Left lung (tissue), 10 donors: ENCODE measurements around the gene LMBR1. TPM values are rescaled to one million over a fixed set of nuclear protein-coding genes. Genes with fewer than 3 reads are reported as not detected.

Experiments used
- ATAC-seq: fragments of 200-7000 bp; cut with Tn5 transposase; one replicate; pipeline ENCODE4 v1.9.1; 2020; ENCODE audit warnings: moderate library complexity
- DNase-seq, 4 donors: peaks; one replicate each; pipeline ENCODE4 v3.0.0-alpha.2; 2013 to 2020
- H3K27ac ChIP-seq, 2 donors: fragments of 200-600 bp; sonication (generic) in 1 of 2; one replicate each; pipeline versions ENCODE4 v1.5.0 to v1.8.0; 2020 to 2021
- H3K27me3 ChIP-seq, 2 donors: fragments of 200-600 bp; sonication (generic) in 1 of 2; one replicate each; pipeline versions ENCODE4 v1.5.0 to v1.8.0; 2020 to 2021
- H3K36me3 ChIP-seq, 2 donors: fragments of 200-600 bp; sonication (generic) in 1 of 2; one replicate each; pipeline versions ENCODE4 v1.5.0 to v1.8.0; 2020 to 2021
- H3K4me1 ChIP-seq, 2 donors: fragments of 200-600 bp; one replicate each; pipeline ENCODE4 v1.8.0; 2021
- H3K4me3 ChIP-seq, 2 donors: fragments of 200-600 bp; sonication (generic) in 1 of 2; one replicate each; pipeline versions ENCODE4 v1.5.0 to v1.8.0; 2020 to 2021; ENCODE audit warnings: mild to moderate bottlenecking in 1 of 2
- H3K9me3 ChIP-seq, 2 donors: fragments of 200-600 bp; sonication (generic) in 1 of 2; one replicate each; pipeline versions ENCODE4 v1.5.0 to v1.8.0; 2020 to 2021
- CTCF ChIP-seq, 2 donors: fragments of 200-600 bp; sonication (generic) in 1 of 2; IDR thresholded peaks; one replicate each; pipeline versions ENCODE4 v1.5.0 to v1.8.0; 2021; ENCODE audit warnings: antibody characterized with exemption in 2 of 2
- intact Hi-C, 2 donors: fragments of 100-400 bp; cut with DNase I; formaldehyde crosslinking; loops; one replicate each; pipeline versions ENCODE4 v1.11.2 to v1.14.2; 2022
- polyA plus RNA-seq, 6 donors: library from polyadenylated mRNA; unstranded; fragments of 120-200 nt; gene quantifications; one replicate each; pipeline ENCODE4 v1.2.1, GENCODE V29; 2013; ENCODE audit not compliant: insufficient read length in 6 of 6
- total RNA-seq, 2 donors: library from RNA; stranded (reverse); fragmentation: NEBNext Ultra II Directional; extraction: Animal tissue kit (Norgen Biotek cat#: 25700); gene quantifications; one replicate each; pipeline ENCODE4 v1.2.1, GENCODE V29; 2021
- donor health status: DM: no; HTN: yes; CAD: no.
- donor health status: DM: no; HTN: no; CAD: no.

The LMBR1 gene
- total and polyA plus RNA-seq, 8 donors: 54.7 to 71.1 (median 63.9) TPM

DNA sequence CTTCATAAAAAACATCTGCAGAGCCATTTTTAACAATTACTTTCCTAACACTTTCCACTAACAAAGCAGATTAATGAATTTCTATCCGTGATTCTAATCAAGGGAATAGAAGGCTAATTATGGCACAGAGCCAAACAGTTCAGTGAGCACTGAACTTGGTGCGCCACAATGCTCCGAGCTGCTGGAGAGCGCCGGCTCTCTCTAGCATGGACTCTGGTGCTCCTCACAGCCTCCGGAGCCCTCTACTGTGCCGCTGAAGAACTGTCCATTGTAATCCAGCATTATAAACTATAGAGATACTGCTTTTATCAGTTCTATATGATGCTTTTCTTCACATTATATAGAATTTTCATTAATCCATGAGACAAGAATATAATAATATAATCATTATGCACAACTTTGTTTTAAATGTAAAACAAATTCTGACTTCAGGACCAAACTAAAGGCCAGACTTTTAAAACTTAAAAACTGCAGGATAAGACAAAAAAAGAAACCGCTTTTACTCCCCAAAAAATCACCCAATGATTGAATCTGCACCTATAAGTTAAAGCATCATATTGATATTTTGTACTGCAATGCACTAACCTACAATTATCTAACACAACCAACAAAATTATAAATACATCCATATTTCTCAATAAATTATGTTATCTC, 128.8 kb downstream of the LMBR1 start:
- H3K4me1 ChIP-seq: no peaks in the 10 kb centered on the region
- DNase-seq (peak in 3 of 4 donors; percentile 56 to 86 (median 62)), ATAC-seq (peak; percentile 99)
- peaks cover 0 to 2% of the 10 kb centered on the region in 2 donors for H3K9me3 ChIP-seq
- peaks cover 0 to 10% of the 10 kb centered on the region in 2 donors for H3K36me3 ChIP-seq
- H3K27me3 ChIP-seq: no peaks in the 10 kb centered on the region
- no peak overlapping the region for H3K4me3 ChIP-seq
- H3K27ac ChIP-seq: no peak overlapping the region
- intact Hi-C loops: no loop called here
- TF ChIP-seq CTCF (IDR thresholded peaks at IDR 0.05): peak; percentile 38 to 62

DNA sequence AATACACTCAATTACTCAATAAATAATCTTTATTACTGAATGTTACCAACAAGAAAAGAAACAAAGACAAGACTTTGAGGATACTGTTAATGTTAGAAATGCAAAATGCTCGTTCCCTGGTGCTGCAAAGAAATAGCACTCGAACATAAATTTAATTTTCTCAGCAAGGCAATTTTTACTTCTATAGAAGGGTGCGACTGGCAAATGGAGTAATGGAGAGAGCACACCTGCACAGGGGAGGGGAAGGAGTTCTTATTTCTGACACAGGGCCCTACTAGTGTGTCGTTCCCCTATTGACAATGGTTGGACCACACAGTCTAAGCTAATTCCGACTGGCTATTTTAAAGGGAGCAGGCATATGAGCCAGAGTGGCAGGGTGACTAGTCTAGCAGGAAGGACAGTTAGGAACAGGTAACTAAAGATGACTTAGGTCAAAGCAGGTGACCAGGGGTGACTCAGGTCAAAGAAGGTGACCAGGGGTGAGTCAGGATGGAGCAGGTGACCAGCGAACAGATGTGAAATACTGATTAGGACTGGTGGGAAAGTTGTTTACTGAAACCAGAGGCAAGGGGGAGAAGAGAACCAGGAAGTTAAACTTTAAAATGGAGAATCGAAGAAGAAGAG, 133.3 kb downstream of the LMBR1 start:
- H3K4me3 ChIP-seq: no peak overlapping the region
- H3K36me3 ChIP-seq: peaks cover 0 to 11% of the 10 kb centered on the region in 2 donors
- DNase-seq: no peak
- no peak overlapping the region for H3K27ac ChIP-seq
- intact Hi-C loops: no loop called here
- H3K27me3 ChIP-seq: no peaks in the 10 kb centered on the region
- TF ChIP-seq CTCF (IDR thresholded peaks at IDR 0.05): no peak
- no peaks in the 10 kb centered on the region for H3K4me1 ChIP-seq
- no peak for ATAC-seq
- peaks cover 0 to 2% of the 10 kb centered on the region in 2 donors for H3K9me3 ChIP-seq

GRCh38 chr7:156759143-156759542, 133.8 kb downstream of the LMBR1 start:
- Histone ChIP-seq H3K4me1 (no peaks in the 10 kb centered on the region), H3K4me3 (no peak overlapping the region), H3K36me3 (peaks cover 0 to 11% of the 10 kb centered on the region in 2 donors), H3K9me3 (peaks cover 0 to 2% of the 10 kb centered on the region in 2 donors), H3K27ac (no peak overlapping the region), H3K27me3 (no peaks in the 10 kb centered on the region)
- intact Hi-C loops: no loop called here
- ATAC-seq (no peak), DNase-seq (no peak)
- no peak for TF ChIP-seq CTCF (IDR thresholded peaks at IDR 0.05)

- Histone ChIP-seq H3K9me3 (no peaks in the 10 kb centered on the region), H3K36me3 (peaks cover 0 to 2% of the 10 kb centered on the region in 2 donors), H3K4me1 (no peaks in the 10 kb centered on the region), H3K27ac (no peak overlapping the region), H3K27me3 (no peaks in the 10 kb centered on the region), H3K4me3 (no peak overlapping the region)
- intact Hi-C loops: no loop called here
- no peak for TF ChIP-seq CTCF (IDR thresholded peaks at IDR 0.05)
- no peak for ATAC-seq
- DNase-seq: no peak
These were observed 138.8 kb downstream of the LMBR1 start for GRCh38 chr7:156754201-156754600.

DNA sequence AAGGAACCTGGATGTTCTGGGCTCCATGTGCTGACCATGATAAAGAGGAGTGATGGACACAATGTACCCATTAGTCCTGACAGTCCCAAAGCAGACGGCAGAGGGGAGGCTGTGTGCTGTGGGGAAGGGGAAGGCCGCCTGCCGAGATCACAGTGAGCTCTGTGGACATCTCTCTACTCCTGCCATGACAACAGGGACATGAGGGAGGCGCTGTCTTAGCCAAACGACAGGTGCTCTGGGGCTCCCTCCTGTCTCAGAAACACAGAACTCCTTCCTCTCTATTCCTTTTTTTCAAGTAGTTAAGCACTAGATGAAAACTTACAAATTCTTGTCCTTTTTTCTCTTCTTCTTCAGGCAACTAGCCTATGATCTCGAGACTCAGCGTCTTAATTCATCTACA, 139.4 kb downstream of the LMBR1 start:
- no peak for TF ChIP-seq CTCF (IDR thresholded peaks at IDR 0.05)
- ATAC-seq: no peak

More for the DNA sequence above, 139.4 kb downstream of the LMBR1 start:
- DNase-seq: no peak
- H3K4me1 ChIP-seq: no peaks in the 10 kb centered on the region
- no peaks in the 10 kb centered on the region for H3K9me3 ChIP-seq
- no peaks in the 10 kb centered on the region for H3K27me3 ChIP-seq
- H3K4me3 ChIP-seq: no peak overlapping the region
- intact Hi-C loops: no loop called here
- H3K36me3 ChIP-seq: no peaks in the 10 kb centered on the region
- no peak overlapping the region for H3K27ac ChIP-seq
